Neural progenitor cell (in vitro differentiated cells): Measurements from ENCODE around the gene NAA40. TPM values are rescaled to one million over a fixed set of nuclear protein-coding genes. Genes with fewer than 3 reads are reported as not detected.

Source experiments
- DNase-seq: peaks from one replicate; pipeline ENCODE4 v3.0.0-alpha.2; 2016; ENCODE audit warnings: low spot score
- H2AFZ ChIP-seq: fragments of 200-600 bp; sonication (generic); replicated peaks from 2 replicates; pipeline ENCODE4 v1.6.1; 2016; ENCODE audit warnings: antibody characterized with exemption
- H3F3A ChIP-seq: fragments of 200-600 bp; sonication (generic); 2 replicates; pipeline ENCODE4 v1.6.1; 2016; ENCODE audit warnings: antibody characterized with exemption, low read depth
- H3K27ac ChIP-seq: fragments of 200-600 bp; sonication (generic); 2 replicates; pipeline ENCODE4 v1.5.1; 2016; ENCODE audit warnings: mild to moderate bottlenecking
- H3K27me3 ChIP-seq: fragments of 200-600 bp; sonication (generic); 2 replicates; pipeline ENCODE4 v1.6.1; 2016; ENCODE audit warnings: mild to moderate bottlenecking, moderate library complexity
- H3K36me3 ChIP-seq: fragments of 200-600 bp; sonication (generic); 2 replicates; pipeline ENCODE4 v1.5.1; 2016
- H3K4me1 ChIP-seq: fragments of 200-600 bp; sonication (generic); 2 replicates; pipeline ENCODE4 v1.6.1; 2016; ENCODE audit warnings: mixed run types
- H3K4me2 ChIP-seq: fragments of 200-600 bp; sonication (generic); 2 replicates; pipeline ENCODE4 v1.6.1; 2016
- H3K4me3 ChIP-seq: fragments of 200-600 bp; sonication (generic); 2 replicates; pipeline ENCODE4 v1.5.1; 2016
- H3K79me2 ChIP-seq: fragments of 200-600 bp; sonication (generic); 2 replicates; pipeline ENCODE4 v1.6.1; 2016; ENCODE audit warnings: low read depth
- H3K9ac ChIP-seq: fragments of 200-600 bp; sonication (generic); 2 replicates; pipeline ENCODE4 v1.6.1; 2016
- H3K9me3 ChIP-seq: fragments of 200-600 bp; sonication (generic); 2 replicates; pipeline ENCODE4 v1.5.1; 2016; ENCODE audit warnings: low read depth
- H4K20me1 ChIP-seq: fragments of 200-600 bp; sonication (generic); 2 replicates; pipeline ENCODE4 v1.6.1; 2016; ENCODE audit warnings: low read depth
- H3K27ac Mint-ChIP-seq: 3 replicates; pipeline ENCODE4 v1.8.0; 2021; ENCODE audit warnings: mixed read lengths
- H3K27me3 Mint-ChIP-seq: 2 replicates; pipeline ENCODE4 v1.8.0; 2022; ENCODE audit warnings: low read depth, mild to moderate bottlenecking, inconsistent platforms, moderate library complexity, mixed read lengths; ENCODE audit not compliant: insufficient read depth
- H3K36me3 Mint-ChIP-seq: 3 replicates; pipeline ENCODE4 v1.8.0; 2021; ENCODE audit warnings: mixed read lengths
- H3K4me1 Mint-ChIP-seq: 3 replicates; pipeline ENCODE4 v1.8.0; 2021; ENCODE audit warnings: mixed read lengths
- H3K4me3 Mint-ChIP-seq: 3 replicates; pipeline ENCODE4 v1.8.0; 2021; ENCODE audit warnings: mild to moderate bottlenecking, moderate library complexity, mixed read lengths
- H3K9me3 Mint-ChIP-seq: 3 replicates; pipeline ENCODE4 v1.8.0; 2020; ENCODE audit warnings: mixed read lengths
- EZH2 ChIP-seq: fragments of 200-600 bp; sonication (generic); IDR thresholded peaks from 2 replicates; pipeline ENCODE4 v1.6.1; 2017; ENCODE audit warnings: antibody characterized with exemption, mild to moderate bottlenecking, moderate library complexity
- EZH2phosphoT487 ChIP-seq: fragments of 200-600 bp; sonication (generic); IDR thresholded peaks from 2 replicates; pipeline ENCODE4 v1.6.1; 2017; ENCODE audit warnings: antibody characterized with exemption
- total RNA-seq: library from RNA; depleted of rRNA; stranded (reverse); fragments of >200 nt; gene quantifications from 2 replicates; pipeline ENCODE4 v1.2.3, GENCODE V29; 2015; ENCODE audit warnings: low replicate concordance
- TF ChIP-seq, protein P1 (sequence below): fragments of 200-600 bp; sonication (generic); IDR thresholded peaks from 2 replicates; pipeline ENCODE4 v1.5.1; 2017; ENCODE audit warnings: antibody characterized with exemption, mild to moderate bottlenecking

The NAA40 gene
- total RNA-seq, 1 donor from 2014 or later, result 38.7 TPM

DNA sequence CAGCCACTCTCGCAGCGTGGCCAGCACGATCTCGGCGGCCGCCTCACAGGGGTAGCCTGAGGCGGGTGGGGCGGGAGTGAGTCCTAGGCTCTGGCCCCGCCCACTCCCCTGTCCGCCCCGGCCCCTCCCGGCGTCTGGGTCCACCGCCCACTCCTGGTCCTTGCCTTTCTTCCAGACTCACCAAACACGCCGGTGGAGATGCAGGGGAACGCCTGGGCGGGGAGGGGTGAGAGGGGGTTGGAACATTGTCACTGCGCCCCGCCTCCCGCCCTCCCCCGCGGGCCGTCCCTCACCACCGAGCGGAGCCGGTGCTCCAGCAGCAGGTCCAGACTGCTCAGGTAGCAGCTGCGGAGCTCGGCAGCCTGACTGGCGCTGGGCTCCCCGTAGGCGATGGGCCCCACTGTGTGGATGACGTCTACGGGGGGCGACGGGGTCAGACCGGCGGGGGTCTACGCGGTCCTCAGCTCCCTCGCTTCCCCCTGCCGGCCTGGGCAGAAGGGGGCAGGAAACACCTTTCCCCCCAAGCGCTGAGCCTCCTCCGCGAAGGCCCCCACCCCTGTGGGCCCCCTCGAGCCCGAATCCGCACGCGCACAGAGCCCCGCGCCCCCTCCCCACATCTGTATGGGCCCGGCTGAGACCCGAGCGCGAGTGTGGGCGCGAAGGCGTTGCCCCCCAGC, 60.7 kb downstream of the NAA40 start:
- H3K27me3 ChIP-seq, result peaks cover 35% of the 10 kb centered on the region
- peaks cover 53% of the 10 kb centered on the region for H3F3A ChIP-seq
- peak overlapping the region; percentile 93 for H3K4me2 ChIP-seq
- no peak overlapping the region for H3K27ac ChIP-seq
- TF ChIP-seq, protein P1, sequence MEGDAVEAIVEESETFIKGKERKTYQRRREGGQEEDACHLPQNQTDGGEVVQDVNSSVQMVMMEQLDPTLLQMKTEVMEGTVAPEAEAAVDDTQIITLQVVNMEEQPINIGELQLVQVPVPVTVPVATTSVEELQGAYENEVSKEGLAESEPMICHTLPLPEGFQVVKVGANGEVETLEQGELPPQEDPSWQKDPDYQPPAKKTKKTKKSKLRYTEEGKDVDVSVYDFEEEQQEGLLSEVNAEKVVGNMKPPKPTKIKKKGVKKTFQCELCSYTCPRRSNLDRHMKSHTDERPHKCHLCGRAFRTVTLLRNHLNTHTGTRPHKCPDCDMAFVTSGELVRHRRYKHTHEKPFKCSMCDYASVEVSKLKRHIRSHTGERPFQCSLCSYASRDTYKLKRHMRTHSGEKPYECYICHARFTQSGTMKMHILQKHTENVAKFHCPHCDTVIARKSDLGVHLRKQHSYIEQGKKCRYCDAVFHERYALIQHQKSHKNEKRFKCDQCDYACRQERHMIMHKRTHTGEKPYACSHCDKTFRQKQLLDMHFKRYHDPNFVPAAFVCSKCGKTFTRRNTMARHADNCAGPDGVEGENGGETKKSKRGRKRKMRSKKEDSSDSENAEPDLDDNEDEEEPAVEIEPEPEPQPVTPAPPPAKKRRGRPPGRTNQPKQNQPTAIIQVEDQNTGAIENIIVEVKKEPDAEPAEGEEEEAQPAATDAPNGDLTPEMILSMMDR, result no peak
- TF ChIP-seq EZH2, result no peak
- no peak for TF ChIP-seq EZH2phosphoT487
- no peaks in the 10 kb centered on the region for H3K9me3 Mint-ChIP-seq
- no peak overlapping the region for H3K27ac Mint-ChIP-seq
- peaks cover 16% of the 10 kb centered on the region for H3K4me1 Mint-ChIP-seq
- peak overlapping the region; percentile 55 for H3K4me3 ChIP-seq
- peaks cover 6% of the 10 kb centered on the region for H3K27me3 Mint-ChIP-seq
- DNase-seq, result peak; percentile 87
- peaks cover 78% of the 10 kb centered on the region for H4K20me1 ChIP-seq
- peaks cover 16% of the 10 kb centered on the region for H3K36me3 Mint-ChIP-seq
- H3K79me2 ChIP-seq, result no peaks in the 10 kb centered on the region
- no peak overlapping the region for H2AFZ ChIP-seq
- H3K4me1 ChIP-seq, result peaks cover 23% of the 10 kb centered on the region
- H3K4me3 Mint-ChIP-seq, result no peak overlapping the region
- no peaks in the 10 kb centered on the region for H3K9me3 ChIP-seq
- no peaks in the 10 kb centered on the region for H3K36me3 ChIP-seq
- no peak overlapping the region for H3K9ac ChIP-seq

DNA sequence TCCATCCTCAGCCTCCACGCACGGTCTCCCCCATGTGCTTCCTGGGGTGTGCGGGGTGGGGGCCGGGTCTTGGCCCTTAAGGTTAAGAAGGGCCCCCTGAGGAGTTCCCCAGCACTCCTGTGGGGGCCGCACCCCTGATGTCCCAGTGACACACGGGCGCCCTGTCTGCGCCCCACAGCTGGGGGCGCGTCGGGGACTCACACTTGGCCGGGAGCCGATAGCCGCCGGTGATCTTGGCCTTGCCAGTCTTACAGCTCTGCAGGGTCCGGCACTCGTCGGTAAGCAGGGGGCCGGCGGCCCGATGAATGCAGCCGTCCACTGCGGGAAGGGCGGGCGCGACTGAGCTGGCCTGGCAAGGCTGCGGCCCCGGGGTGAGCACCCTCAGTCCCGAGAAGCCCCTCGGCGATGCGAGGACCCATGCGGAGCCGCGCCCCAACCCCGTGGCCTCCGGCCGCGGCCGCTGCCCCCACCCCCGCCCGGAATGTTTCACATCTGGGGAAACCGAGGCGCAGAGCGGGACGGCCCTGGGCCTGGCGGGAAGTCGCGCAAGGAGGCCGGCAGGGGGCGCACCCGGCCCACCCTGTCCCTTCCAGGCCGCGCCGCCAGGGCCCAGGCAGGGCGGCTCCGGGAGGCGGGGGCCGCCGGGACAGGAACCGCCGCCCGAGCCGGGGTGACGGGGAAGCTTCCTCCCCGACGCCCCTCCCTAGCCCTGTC, 61.4 kb downstream of the NAA40 start:
- Mint-ChIP-seq H3K36me3 (peaks cover 10% of the 10 kb centered on the region), H3K27me3 (peaks cover 6% of the 10 kb centered on the region), H3K4me1 (peaks cover 16% of the 10 kb centered on the region), H3K4me3 (peak overlapping the region; percentile 46), H3K9me3 (no peaks in the 10 kb centered on the region), H3K27ac (no peak overlapping the region)
- peak overlapping the region; percentile 55 for H3K4me3 ChIP-seq
- peaks cover 53% of the 10 kb centered on the region for H3F3A ChIP-seq
- H3K36me3 ChIP-seq, result no peaks in the 10 kb centered on the region
- DNase-seq, result peak; percentile 91
- no peak for TF ChIP-seq EZH2
- TF ChIP-seq, protein P1, result peak; percentile 73
- TF ChIP-seq EZH2phosphoT487, result no peak
- peaks cover 23% of the 10 kb centered on the region for H3K4me1 ChIP-seq
- H3K4me2 ChIP-seq, result peak overlapping the region; percentile 93
- H4K20me1 ChIP-seq, result peaks cover 74% of the 10 kb centered on the region
- no peaks in the 10 kb centered on the region for H3K9me3 ChIP-seq
- H3K27me3 ChIP-seq, result peaks cover 42% of the 10 kb centered on the region
- no peaks in the 10 kb centered on the region for H3K79me2 ChIP-seq
- no peak overlapping the region for H3K27ac ChIP-seq
- no peak overlapping the region for H3K9ac ChIP-seq
- no peak overlapping the region for H2AFZ ChIP-seq

DNA sequence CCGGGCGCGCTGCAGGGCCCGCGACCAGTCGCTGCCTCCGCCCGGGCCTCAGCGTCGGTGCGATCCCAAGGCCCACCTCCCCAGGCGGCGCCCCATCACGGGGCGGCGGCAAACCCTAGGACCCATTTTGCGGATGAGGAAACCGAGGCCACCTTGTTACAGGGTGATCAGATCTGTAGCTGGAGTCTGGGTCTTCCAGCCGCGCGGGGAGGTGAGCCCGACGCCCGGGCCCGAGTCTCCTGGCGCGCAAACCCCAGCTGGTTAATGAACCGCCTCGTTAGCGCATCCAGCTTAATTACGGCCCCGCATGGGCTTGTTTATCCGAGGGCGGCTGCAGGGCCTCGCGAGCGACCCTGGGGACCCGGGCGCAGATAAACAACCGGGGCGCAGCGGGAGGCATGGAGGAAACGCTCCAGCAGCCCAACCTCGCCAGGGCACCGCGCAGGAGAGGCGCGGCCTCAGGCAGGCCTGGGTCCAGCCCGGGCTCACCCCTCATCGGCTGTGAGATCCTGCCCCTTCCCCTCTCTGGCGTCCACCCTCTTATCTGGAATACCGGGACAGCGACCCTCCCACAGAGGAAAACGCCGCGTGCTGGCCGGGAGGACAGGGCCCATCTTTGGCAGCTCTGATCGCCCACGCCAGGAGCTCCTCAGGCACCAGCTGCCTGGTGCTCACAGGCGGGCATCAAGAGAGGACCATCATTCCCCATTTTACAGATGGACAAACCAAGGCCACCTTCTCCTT, 62.1 kb downstream of the NAA40 start:
- Mint-ChIP-seq H3K4me3 (peak overlapping the region; percentile 65), H3K27ac (no peak overlapping the region), H3K27me3 (peaks cover 6% of the 10 kb centered on the region), H3K9me3 (no peaks in the 10 kb centered on the region), H3K36me3 (peaks cover 8% of the 10 kb centered on the region), H3K4me1 (peaks cover 16% of the 10 kb centered on the region)
- DNase-seq, result peak; percentile 38
- Histone ChIP-seq H3K4me1 (peaks cover 23% of the 10 kb centered on the region), H3K4me3 (peak overlapping the region; percentile 55), H4K20me1 (peaks cover 71% of the 10 kb centered on the region), H3K9ac (no peak overlapping the region), H3K9me3 (no peaks in the 10 kb centered on the region), H3K27me3 (peaks cover 50% of the 10 kb centered on the region), H3K79me2 (no peaks in the 10 kb centered on the region), H3K36me3 (no peaks in the 10 kb centered on the region), H2AFZ (no peak overlapping the region), H3F3A (peaks cover 55% of the 10 kb centered on the region), H3K4me2 (peak overlapping the region; percentile 93), H3K27ac (no peak overlapping the region)
- TF ChIP-seq EZH2, result no peak
- TF ChIP-seq, protein P1, result peak; percentile 2
